Measurements from ENCODE around the gene CD9.
"Not testable (repeated sequence)": the region's sequence is repeated elsewhere in the genome, so short reads cannot be mapped to it uniquely, and the experiment has no call there.

CD9 gene, protein sequence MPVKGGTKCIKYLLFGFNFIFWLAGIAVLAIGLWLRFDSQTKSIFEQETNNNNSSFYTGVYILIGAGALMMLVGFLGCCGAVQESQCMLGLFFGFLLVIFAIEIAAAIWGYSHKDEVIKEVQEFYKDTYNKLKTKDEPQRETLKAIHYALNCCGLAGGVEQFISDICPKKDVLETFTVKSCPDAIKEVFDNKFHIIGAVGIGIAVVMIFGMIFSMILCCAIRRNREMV

DNA sequence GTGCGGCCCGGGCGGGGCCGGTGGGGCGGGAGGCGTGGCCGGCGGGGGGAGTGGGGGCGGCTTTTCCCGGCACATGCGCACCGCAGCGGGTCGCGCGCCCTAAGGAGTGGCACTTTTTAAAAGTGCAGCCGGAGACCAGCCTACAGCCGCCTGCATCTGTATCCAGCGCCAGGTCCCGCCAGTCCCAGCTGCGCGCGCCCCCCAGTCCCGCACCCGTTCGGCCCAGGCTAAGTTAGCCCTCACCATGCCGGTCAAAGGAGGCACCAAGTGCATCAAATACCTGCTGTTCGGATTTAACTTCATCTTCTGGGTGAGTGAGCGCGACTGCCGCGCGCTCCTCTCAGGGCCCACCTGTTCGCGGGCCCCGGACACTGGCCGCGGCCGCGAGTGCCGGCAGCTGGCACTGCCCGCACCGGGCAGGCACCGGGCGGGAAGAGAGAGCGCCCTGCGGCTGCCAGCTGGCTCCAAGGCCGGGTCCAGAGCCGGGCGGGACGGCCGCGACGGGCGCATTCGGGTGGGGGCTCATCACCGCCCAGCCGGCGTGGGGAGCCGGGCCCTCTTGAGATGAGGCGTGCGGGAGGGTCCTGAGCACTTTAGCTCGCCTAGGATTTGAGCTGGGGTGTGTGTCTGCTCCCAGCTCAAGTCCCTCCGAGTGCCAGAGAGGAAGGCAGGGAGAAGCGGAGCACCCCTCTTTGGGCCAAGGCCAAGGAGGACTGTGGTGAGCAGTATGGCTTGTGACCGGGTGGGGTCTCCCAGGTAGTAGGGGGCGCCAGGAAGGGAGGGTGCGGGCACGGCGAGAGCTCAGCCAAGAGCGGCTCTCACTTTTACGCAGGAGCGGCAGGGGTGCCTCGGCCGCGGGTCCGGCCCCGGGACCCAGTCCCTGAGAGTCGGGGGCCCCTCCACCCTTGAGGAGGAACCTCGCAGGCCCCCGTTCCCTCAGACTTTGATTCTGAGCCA, at the start of gene CD9:
CD9 (plus strand) TSS at position 145 of the 957 bp plus-strand sequence; CDS start at position 245, 100 bp downstream.
- DNase-seq: no peak

DNA sequence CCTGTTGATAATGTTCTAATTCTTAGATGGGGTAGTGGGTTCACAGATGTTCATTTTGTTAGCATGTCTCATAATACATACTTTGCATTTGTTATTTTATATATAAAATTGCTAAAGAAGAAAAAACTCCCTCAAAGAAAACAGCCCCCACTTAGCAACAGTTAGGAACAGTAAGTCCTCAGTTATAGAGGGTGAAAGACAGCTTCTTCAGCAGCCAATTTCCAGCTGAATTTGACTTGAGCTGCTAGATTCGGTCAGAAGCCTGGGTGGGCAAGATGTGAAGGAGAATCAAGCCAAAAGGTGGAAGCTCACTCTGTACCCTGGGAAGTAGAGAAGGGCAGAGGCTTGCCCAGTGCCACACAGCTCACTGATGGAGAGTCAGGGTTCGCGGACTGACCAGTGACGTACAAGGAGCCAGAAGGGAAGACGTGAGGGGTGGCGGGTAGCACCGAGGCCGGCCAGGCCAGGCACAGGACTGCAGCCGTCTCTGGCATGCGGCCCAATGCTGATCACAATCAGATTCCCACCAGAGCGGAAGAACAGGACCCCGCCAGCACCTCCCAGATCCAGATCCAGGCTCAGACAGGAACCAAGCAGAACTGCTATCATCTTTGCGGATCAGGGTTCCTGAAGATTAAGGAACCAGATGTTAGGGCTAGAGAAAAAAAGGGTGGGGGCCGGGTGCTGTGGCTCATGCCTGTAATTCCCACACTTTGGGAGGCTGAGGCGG, 45.3 kb upstream of the CD9 start:
- DNase-seq: no peak

DNA sequence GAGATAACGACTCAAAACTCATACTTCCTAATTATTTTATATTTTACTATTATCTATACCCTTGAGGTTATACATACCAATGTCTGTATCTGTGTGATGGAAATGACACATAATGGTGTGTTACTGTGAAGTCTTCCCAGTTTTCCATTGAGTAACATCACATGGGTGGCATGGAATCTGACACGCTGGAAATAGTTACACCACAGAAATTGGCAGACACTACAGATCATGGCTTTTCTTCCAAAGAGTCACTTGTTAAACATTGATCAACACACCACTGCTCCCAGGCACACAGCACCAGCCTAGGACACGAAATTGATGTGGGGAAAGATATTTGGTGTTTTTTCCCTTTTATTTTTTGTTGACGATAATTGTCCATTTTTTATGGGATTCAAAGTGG, 42.7 kb upstream of the CD9 start:
- DNase-seq: no peak

DNA sequence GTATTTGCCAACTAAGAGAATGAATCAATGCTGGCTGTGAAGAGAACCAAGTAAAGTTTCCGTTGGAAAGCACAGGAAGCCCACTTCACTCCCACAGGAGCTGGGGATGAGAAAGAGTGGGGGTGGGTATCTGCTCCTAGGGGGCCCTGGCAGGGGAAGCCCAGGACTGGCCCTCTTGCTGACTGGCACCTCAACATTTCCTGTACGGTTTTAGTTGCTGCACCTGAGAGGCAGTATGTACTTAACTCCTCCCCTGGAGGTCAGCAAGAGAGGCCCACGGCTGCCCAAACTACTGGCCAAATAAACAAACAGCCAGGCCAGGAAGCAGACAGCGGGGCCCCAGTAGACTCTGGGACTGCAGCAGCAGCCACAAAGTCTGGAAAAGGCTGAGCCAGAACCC, 41.9 kb upstream of the CD9 start:
- no peak for DNase-seq

DNA sequence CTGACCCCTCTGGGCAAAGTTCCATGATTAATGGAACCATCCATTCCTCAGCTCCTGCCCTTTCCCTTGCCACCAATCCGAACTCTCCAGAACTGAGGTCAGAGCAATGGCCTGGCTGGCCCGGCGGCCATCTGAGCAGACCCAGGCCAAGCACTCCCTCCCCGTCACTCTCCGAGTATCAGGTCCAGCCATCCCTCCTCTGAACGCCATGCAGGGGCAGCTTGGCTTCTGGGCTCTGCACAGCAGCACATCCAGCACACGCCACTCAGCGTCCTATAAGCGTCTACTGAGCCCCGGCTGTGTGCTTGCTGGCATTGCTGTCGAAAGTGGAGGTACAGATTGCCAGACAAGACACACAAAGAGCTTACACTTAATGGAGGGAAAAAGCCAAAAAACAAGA, 41.5 kb upstream of the CD9 start:
- no peak for DNase-seq

DNA sequence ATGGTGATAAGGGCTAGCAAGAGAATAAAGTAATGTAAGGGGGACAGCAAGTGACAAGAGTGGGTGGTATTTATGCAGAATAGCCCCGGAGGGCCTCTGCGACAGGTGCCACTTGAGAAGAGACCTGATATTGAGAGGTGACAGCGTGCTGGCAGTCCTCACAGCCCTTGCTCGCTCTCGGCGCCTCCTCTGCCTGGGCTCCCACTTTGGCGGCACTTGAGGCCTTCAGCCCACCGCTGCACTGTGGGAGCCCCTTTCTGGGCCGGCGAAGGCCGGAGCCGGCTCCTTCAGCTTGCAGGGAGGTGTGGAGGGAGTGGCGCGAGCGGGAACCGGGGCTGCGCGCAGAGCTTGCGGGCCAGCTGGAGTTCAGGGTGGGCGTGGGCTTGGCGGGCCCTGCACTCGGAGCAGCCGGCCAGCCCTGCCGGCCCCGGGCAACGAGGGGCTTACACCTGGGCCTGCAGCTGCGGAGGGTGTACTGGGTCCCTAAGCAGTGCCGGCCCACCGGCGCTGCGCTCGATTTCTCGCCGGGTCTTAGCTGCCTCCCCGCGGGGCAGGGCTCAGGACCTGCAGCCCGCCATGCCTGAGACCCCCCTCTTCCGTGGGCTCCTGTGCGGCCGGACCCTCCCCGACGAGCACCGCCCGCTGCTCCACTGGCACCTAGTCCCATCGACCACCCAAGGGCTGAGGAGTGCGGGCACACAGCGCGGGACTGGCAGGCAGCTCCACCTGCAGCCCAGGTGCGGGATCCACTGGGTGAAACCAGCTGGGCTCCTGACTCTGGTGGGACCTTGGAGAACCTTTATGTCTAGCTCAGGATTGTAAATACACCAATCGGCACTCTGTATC, 40.8 kb upstream of the CD9 start:
- not testable (repeated sequence) for DNase-seq

DNA sequence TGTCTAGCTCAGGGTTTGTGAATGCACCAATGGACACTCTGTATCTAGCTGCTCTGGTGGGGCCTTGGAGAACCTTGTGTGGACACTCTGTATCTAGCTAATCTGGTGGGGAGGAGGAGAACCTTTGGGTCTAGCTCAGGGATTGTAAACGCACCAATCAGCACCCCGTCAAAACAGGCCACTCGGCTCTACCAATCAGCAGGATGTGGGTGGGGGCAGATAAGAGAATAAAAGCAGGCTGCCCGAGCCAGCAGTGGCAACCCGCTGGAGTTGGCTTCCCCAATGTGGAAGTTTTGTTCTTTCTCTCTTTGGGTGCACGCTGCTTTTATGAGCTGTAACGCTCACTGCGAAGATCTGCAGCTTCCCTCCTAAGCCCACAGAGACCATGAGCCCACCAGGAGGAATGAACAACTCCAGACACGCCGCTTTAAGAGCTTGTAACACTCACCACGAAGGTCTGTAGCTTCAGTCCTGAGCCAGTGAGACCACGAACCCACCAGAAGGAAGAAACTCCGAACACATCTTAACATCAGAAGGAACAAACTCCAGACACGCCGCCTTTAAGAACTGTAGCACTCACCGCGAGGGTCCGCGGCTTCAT, 40.1 kb upstream of the CD9 start:
- not testable (repeated sequence) for DNase-seq

DNA sequence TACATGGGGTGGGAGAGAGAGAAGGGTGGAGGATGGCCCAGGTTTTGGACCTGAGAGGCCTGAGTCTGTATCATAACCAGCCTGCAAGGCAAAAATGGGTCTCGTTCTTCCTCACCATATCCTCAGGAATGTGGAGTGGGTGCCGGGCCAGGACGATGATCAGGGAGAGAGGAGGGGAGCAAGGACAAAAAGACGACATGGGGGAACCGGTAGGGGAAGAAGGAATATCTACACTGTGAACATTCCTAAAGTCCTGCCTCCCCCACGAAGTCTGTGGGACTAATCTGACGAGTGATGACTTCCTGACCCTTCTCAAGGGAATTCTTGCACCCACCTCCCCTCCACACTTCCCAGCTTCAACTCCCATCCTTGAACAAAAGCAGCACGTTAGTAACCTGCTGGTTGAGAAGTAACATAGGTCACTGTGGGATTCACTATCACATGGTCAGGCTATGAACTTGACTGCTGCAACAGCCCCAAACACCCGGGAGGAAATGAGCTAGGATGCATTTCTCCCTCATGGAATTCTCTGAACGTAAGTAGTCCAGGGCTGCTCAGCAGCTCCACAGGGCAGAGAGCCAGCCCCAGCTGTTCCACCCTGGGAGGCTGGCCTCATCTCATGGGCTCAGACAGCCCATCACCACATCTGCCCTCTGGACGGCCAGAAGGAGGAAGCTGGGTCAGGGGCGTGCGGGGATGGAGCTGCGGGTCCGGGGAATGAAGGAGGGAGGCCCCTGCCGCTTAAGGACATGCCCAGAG, 38.9 kb upstream of the CD9 start:
- no peak for DNase-seq

DNA sequence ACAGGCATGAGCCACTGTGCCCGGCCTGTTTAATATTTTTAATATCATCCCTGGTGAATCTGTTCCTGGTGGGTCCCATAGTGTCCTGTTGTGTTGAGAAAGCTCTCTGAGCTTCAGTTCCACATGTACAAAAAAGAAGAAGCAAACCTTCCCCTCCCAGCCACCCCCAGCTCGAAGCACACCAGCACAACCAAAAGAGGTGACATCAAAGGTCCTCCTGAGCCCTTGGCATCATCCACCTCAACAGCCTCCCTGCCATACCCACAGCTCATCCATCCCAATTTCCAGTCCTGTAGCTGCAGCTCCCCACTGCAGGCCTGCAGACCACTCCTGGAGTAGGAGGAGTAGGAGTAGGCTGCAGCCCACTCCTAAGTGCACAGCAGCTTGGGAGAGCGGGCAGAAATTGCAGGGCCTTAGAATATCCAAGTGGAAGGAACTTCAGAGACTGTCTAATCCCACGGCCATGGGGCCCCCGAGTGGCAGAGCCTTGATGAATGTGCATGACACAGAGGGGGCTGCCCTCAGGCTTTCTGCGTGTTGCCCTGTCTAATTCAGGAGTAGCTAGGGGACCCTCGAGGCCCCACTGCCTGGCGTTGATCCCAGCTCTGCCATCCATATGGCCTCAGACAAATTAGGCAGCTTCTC, 36.7 kb upstream of the CD9 start:
- no peak for DNase-seq

DNA sequence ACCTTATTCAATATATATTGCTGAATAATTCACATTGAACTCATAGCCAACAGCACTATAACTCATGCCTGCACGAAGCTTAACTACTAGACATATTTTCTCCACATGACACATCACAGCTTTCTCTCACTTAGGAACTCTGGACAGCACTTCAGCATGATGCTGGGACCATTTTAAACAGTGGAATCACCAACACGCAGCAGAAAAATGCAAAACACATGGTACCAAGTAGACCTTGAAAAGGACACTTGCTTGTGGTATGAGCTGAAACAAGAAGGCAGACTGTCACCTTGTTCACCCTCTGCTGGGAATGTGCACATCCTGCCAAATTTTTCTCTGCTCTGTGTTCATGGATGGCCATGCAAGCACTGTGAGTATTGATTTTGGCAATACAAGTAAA, 34.8 kb upstream of the CD9 start:
- DNase-seq: no peak

DNA sequence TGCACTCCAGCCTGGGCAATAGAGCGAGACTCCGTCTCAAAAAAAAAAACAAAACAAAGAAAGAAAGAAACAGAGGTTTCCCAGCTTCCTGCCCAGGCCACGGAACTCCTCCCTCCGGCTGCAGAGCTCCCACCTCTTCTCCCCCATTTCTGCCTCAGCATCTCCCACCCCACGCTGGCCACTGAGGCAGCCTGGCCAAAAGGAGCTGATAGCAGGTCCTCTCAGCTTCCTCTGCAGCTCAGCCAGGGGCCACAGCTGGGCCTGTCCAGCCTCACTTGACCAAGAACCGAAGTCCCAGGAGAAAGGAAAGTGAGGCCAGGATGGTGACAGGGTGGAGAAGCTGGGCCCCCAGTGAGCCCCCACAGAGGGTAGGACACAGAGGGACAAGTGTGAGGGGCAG, 33.4 kb upstream of the CD9 start:
- DNase-seq: no peak

DNA sequence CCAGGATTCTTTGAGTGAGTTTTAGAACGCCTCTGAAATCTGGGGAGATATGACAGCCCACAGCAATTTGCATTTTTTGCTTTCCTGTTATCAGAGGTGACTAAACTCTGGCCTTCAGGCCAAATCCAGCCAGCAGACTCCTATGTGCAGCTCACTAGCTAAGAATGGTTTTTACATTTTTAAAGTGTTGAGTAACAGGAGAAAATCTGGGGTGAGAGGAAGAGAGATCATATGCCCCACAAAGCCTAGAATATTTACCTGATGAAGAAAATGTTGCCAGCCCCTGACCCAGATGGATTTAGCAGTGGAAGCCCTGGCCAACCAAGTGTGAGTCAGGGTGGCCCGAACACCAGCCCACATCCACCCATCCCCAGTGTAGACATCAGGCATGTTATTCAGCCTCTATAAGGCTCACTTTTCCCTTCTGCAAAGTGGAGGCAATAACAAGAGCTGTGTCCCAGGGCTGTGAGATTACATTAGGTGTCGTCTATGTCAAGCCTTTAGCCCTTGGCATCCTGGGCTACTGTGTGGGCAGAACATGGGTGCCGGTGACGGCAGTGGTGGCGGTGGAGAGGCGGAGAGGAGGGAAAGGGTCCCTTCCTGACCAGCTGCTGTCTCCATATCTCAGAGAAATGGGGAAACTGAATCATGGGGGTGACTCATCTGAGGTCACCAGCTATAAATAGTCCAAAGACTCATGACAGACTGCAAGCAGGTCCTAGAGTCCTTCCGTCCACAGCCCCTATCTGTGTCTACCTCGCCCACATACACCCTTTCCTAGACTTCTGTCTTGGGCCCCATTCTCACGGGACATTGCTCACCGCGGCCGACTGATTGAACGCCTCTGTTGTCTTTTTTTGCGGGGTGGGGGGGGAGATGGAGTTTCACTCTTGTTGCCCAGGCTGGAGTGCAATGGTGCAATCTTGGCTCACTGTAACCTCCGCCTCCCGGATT, 32.6 kb upstream of the CD9 start:
- no peak for DNase-seq

DNA sequence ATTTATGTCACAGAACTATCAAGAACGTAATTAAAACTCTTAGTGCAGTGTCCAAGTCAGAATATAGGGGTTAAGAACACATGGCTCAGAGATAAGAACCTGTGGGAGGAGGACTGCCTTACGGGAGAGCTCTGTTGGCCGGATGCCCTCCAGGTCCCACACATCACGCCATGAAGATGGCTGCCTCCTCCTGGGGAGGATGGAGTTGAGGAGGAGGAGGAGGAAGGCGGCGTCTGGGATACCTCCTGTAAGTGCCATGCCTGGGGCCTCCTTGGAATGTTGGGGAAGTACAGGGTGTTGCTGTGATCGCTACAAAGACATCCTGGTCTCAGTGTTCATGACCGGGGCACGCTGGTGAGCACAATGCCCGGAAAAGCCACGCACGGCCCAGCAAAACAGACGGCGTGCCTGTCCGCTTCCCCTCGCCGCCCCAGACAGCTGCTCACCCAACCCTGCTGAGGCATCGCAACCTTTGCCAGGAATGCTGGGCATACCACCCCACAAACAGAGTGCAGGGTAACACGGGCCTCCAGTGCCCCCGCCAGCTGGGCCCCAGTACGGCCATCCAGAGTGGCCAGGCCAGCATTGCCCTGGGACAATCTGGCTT, 28.7 kb upstream of the CD9 start:
- DNase-seq: no peak

DNA sequence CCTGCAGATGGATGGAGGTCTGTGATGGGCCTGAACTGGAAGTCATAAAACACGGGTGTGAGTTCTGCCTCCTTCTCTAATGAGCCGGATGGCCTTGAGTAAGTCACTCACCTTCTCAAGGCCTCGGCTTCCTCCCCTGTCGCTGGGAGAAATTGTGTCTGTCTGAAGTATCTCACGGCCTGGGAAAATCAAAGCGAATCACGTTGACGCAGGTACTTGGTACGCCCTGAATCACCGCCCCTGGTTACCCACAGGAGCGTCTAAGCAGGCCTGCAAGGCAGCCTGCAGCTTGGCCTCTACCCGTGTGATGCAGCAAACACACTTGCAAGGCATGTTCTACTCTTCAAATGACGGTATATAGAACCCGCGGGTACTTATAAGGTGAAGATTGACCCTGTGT, 28.1 kb upstream of the CD9 start:
- DNase-seq: no peak

DNA sequence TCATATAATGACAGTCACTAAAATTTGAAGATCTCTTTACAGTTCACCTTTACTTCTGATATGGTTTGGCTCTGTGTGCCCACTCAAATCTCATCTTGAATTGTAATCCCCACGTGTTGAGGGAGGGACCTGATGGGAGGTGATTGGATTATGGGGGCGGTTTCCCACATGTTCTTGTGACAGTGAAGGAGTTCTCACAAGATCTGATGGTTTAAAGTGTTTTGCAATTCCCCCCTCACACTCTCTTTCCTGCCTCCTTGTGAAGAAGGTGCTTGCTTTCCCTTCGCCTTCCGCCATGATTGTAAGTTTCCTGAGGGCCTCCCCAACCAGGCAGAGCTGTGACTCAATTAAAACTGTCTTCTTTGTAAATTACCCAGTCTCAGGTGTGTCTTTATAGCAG, 27.3 kb upstream of the CD9 start:
- no peak for DNase-seq

DNA sequence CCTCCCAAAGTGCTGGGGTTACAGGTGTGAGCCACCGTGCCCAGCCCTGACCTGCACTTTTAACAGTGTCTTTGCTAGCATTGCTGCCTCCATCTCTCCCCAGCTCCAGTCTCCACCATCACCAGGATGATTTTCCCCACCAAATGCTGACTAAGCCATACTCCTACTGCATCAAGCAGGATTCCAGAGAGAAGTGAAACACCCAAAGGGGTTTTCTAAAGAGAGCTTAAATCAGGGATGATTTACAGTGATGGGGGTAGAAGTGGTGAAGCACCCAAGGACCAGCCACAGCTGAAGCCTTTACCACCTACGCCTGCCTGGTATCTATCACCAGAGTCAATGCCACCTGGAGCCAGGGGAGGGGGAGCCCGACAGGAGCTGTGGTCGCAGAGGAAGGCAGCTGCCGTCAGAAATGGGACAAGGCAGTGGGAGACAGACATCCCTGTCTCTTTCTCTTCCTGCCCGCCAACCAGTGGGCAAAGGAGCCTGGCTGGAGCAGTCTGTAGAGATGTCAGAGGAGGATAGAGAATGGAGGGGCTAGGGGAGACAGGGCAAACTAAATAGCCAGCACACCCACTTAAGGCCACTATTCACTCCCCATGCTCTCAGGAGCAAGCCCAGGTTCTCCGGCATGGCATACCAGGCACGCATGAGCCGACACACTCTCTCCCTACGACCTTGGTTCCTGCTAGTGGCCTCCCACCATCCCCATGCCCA, 22.4 kb upstream of the CD9 start:
- no peak for DNase-seq

DNA sequence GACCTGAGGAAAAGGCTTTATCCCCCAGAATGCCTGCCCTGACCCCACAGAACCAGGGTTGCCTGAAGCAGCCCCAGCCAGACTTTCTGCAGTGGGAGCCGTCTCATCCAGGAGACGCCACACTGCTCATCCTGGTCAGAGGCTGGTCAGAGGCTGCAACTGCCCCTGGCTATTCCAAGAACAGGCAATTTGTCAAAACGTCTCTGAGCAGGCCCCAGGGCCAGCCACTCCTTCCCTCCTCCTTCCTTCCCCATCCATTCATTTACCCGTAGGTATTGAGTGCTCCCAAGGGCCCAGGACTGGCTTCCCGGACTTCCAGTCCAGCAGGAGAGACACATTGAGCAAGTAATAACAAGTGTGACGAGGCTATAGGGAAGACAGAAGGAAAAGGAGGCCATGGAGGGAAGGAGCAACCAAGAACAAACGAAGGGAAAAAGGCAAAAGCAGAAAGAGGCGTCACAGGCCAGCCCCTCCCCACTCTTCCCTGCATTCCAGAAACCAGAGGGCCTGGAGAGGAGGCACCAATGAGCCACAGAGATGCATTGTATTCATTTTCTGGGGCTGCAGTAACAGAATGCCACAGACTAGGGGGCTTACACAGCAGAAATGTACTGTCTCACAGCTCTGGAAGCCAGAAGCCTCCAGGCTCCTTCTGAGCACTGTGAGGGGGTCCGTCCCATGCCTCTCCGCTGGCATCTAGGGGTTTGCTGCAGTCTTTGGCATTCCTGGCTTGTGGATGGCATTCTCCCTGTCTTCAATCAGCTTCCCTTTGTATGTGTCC, 21.0 kb upstream of the CD9 start:
- DNase-seq: no peak

All from NCI-H510A treated with DMSO at 0.1 percent for 48 hours (cell line).